Naive thymus-derived CD8-positive, alpha-beta T cell (primary cell): ENCODE data around the gene S100A5. TPM values are rescaled to one million over a fixed set of nuclear protein-coding genes. Genes with fewer than 3 reads are reported as not detected.

Experiments
- ATAC-seq, 2 donors: fragments of 150-1000 bp; cut with Tn5 transposase in 1 of 2; sonication (Bioruptor Pico), chemical (Tn5 transposase) in 1 of 2; 1 replicate in 1 of 2; 2 replicates in 1 of 2; pipeline ENCODE4 v1.10.0; 2021; ENCODE audit warnings: mild to moderate bottlenecking in 2 of 2, moderate library complexity in 2 of 2
- POLR2A ChIA-PET: fragments of 350-600 bp; sonication (Branson Sonifier 250); formaldehyde crosslinking; loops from one replicate; lab custom pipeline; 2021; ENCODE audit warnings: antibody characterized with exemption; lab: Charles Lee
- DNase-seq, 10 donors: peaks; one replicate each; pipeline versions ENCODE4 v3.0.0 to v3.0.0-alpha.2; 2020 to 2022
- H3K27ac Mint-ChIP-seq, 10 donors: one replicate each; pipeline ENCODE4 v1.8.0; 2020 to 2022; ENCODE audit warnings: mild to moderate bottlenecking in 10 of 10, mixed read lengths in 10 of 10, moderate library complexity in 4 of 10, inconsistent platforms in 1 of 10
- H3K27me3 Mint-ChIP-seq, 5 donors: one replicate each; pipeline ENCODE4 v1.8.0; 2021 to 2022; ENCODE audit warnings: mixed read lengths in 5 of 5
- H3K36me3 Mint-ChIP-seq, 3 donors: one replicate each; pipeline ENCODE4 v1.8.0; 2020 to 2022; ENCODE audit warnings: mixed read lengths in 3 of 3, mild to moderate bottlenecking in 2 of 3, inconsistent platforms in 1 of 3
- H3K4me1 Mint-ChIP-seq, 4 donors: one replicate each; pipeline ENCODE4 v1.8.0; 2021 to 2022; ENCODE audit warnings: mixed read lengths in 4 of 4
- H3K4me3 Mint-ChIP-seq, 10 donors: one replicate each; pipeline ENCODE4 v1.8.0; 2020 to 2022; ENCODE audit warnings: mild to moderate bottlenecking in 10 of 10, mixed read lengths in 10 of 10, moderate library complexity in 6 of 10, inconsistent platforms in 1 of 10
- H3K9me3 Mint-ChIP-seq, 9 donors: one replicate each; pipeline ENCODE4 v1.8.0; 2020 to 2022; ENCODE audit warnings: mixed read lengths in 9 of 9, mild to moderate bottlenecking in 3 of 9, inconsistent platforms in 1 of 9, moderate library complexity in 1 of 9
- polyA plus RNA-seq, 3 donors: library from polyadenylated mRNA; unstranded; fragments of 300-500 nt; fragmentation: Illumina TruSeq; gene quantifications; one replicate each; pipeline ENCODE4 v1.2.3, GENCODE V29; 2021
- total RNA-seq, 8 experiments: library from RNA in 2 of 8; stranded (reverse) in 2 of 8; gene quantifications; one replicate each; pipeline ENCODE4 v1.2.3 and lab custom pipeline; 2021 to 2026

The S100A5 gene
- total and polyA plus RNA-seq, 5 experiments from 2014 or later = 0.63 to 1.4 (median 0.78) TPM; not detected in 2

GRCh38 chr1:153487707-153488106, 53.0 kb downstream of the S100A5 start:
- Mint-ChIP-seq H3K27me3 (peaks cover 13 to 47% (median 27%) of the 10 kb centered on the region in 5 donors), H3K4me1 (no peaks in the 10 kb centered on the region), H3K36me3 (no peaks in the 10 kb centered on the region), H3K9me3 (no peaks in the 10 kb centered on the region), H3K27ac (peak overlapping the region in 1 of 10 donors; percentile 22), H3K4me3 (no peak overlapping the region)
- ATAC-seq (no peak), DNase-seq (no peak)
- POLR2A ChIA-PET = no interaction called here

Other genes with a start within 250 kb of the S100A5 start
- gene PGLYRP3, start 228.0 kb downstream of the S100A5 start, total RNA-seq = not detected
- not detected for gene PGLYRP3, start 228.0 kb downstream of the S100A5 start, polyA plus RNA-seq
- not detected for gene PGLYRP4, start 192.1 kb downstream of the S100A5 start, total RNA-seq
- not detected for gene PGLYRP4, start 192.1 kb downstream of the S100A5 start, polyA plus RNA-seq
- gene S100A9, start 183.1 kb downstream of the S100A5 start, total RNA-seq = 1 to 10 TPM; 2.2 to 2.8 TPM
- 10 to 100 TPM in 2 of 3 donors, 1 to 10 TPM in 1; 5.0 to 18.8 (median 18.7) TPM for gene S100A9, start 183.1 kb downstream of the S100A5 start, polyA plus RNA-seq
- not detected for gene S100A12, start 165.3 kb downstream of the S100A5 start, total RNA-seq
- gene S100A12, start 165.3 kb downstream of the S100A5 start, polyA plus RNA-seq = 1 to 10 TPM in 1 of 3 donors, under 1 TPM in 1, not detected in 1; 0.44 to 1.7 TPM
- not detected for gene S100A8, start 149.9 kb downstream of the S100A5 start, total RNA-seq
- gene S100A8, start 149.9 kb downstream of the S100A5 start, polyA plus RNA-seq = 10 to 100 TPM in 2 of 3 donors, 1 to 10 TPM in 1; 1.0 to 12.4 (median 11.6) TPM
- gene S100A7A, start 124.4 kb downstream of the S100A5 start, total RNA-seq = not detected
- not detected for gene S100A7A, start 124.4 kb downstream of the S100A5 start, polyA plus RNA-seq
- not detected for gene S100A7, start 80.3 kb downstream of the S100A5 start, total RNA-seq
- not detected for gene S100A7, start 80.3 kb downstream of the S100A5 start, polyA plus RNA-seq
- gene S100A6, start 4.9 kb downstream of the S100A5 start, total RNA-seq = 100 to 1,000 TPM; 223 to 232 TPM
- 100 to 1,000 TPM; 443 to 707 (median 568) TPM for gene S100A6, start 4.9 kb downstream of the S100A5 start, polyA plus RNA-seq
- 100 to 1,000 TPM; 115 to 129 TPM for gene S100A4, start 4.9 kb upstream of the S100A5 start, total RNA-seq
- 1,000 to 10,000 TPM in 1 of 3 donors, 100 to 1,000 TPM in 2; 421 to 1,131 (median 581) TPM for gene S100A4, start 4.9 kb upstream of the S100A5 start, polyA plus RNA-seq
- gene S100A3, start 8.3 kb upstream of the S100A5 start, total RNA-seq = not detected
- not detected for gene S100A3, start 8.3 kb upstream of the S100A5 start, polyA plus RNA-seq
- not detected for gene S100A2, start 24.9 kb upstream of the S100A5 start, total RNA-seq
- not detected for gene S100A2, start 24.9 kb upstream of the S100A5 start, polyA plus RNA-seq
- not detected for gene S100A16, start 72.2 kb upstream of the S100A5 start, total RNA-seq
- gene S100A16, start 72.2 kb upstream of the S100A5 start, polyA plus RNA-seq = not detected
- gene S100A14, start 75.4 kb upstream of the S100A5 start, total RNA-seq = not detected
- gene S100A14, start 75.4 kb upstream of the S100A5 start, polyA plus RNA-seq = not detected
- 1 to 10 TPM; 5.3 to 6.0 TPM for gene S100A13, start 86.6 kb upstream of the S100A5 start, total RNA-seq
- 1 to 10 TPM in 2 of 3 donors, under 1 TPM in 1; 0.94 to 1.9 (median 1.1) TPM for gene S100A13, start 86.6 kb upstream of the S100A5 start, polyA plus RNA-seq
- gene S100A1, start 87.5 kb upstream of the S100A5 start, total RNA-seq = not detected
- not detected for gene S100A1, start 87.5 kb upstream of the S100A5 start, polyA plus RNA-seq
- 100 to 1,000 TPM; 152 to 155 TPM for gene CHTOP, start 93.1 kb upstream of the S100A5 start, total RNA-seq
- gene CHTOP, start 93.1 kb upstream of the S100A5 start, polyA plus RNA-seq = 10 to 100 TPM; 45.2 to 74.7 (median 48.8) TPM
- gene SNAPIN, start 117.8 kb upstream of the S100A5 start, total RNA-seq = 10 to 100 TPM; 28.2 to 30.7 TPM
- gene SNAPIN, start 117.8 kb upstream of the S100A5 start, polyA plus RNA-seq = 10 to 100 TPM; 66.6 to 77.4 (median 72.3) TPM
- 100 to 1,000 TPM in 1 of 2 experiments, 10 to 100 TPM in 1; 96.8 to 101 TPM for gene ILF2, start 130.1 kb upstream of the S100A5 start, total RNA-seq
- gene ILF2, start 130.1 kb upstream of the S100A5 start, polyA plus RNA-seq = 100 to 1,000 TPM; 115 to 140 (median 121) TPM
- gene NPR1, start 137.8 kb upstream of the S100A5 start, total RNA-seq = not detected
- gene NPR1, start 137.8 kb upstream of the S100A5 start, polyA plus RNA-seq = not detected
- gene INTS3, start 187.1 kb upstream of the S100A5 start, total RNA-seq = 10 to 100 TPM; 58.2 to 60.6 TPM
- gene INTS3, start 187.1 kb upstream of the S100A5 start, polyA plus RNA-seq = 10 to 100 TPM in 2 of 3 donors, 1 to 10 TPM in 1; 10.0 to 13.8 (median 10.8) TPM
- 10 to 100 TPM; 15.3 to 18.5 TPM for gene SLC27A3, start 234.5 kb upstream of the S100A5 start, total RNA-seq
- gene SLC27A3, start 234.5 kb upstream of the S100A5 start, polyA plus RNA-seq = 10 to 100 TPM in 2 of 3 donors, 1 to 10 TPM in 1; 8.4 to 15.6 (median 10.0) TPM